ENCODE data around the gene MARCHF6.

Gene MARCHF6

DNA sequence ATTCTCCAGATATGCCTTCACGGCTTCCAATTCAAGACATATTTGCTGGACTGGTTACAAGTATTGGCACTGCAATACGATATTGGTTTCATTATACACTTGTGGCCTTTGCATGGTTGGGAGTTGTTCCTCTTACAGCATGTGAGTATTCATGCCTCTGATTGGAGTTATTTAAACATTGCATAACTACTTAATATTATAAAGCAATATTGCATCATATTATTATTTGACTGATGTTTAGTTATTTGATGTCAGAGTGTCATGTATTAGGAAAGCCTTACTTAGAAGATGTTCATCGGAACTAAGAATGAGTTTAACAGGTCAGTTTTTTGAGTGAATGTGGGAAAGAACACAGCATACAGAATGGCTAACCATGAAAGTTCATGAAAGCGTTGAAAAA lies 28.3 kb downstream of the MARCHF6 start:
- DNase-seq (ENCODE audit: low spot score): no peak

DNA sequence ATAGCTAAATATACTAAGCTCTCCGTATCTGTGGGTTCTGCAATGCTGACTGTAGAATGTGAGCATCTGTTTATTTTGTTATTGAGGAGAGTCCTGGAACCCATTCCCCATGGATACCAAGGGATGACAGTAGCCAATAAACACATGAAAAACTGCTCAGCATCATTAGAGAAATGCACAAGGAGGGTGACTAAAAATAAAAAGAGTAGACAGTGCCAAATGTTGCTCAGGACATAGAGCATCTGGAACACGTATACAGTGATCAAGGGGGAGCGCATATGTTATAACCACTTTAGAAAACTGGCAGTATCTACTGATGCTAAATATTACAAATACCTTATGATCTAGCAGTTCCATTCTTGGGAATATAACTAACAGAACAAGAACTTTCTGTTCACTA lies 31.0 kb downstream of the MARCHF6 start:
- DNase-seq (ENCODE audit: low spot score): no peak

GRCh38 chr5:10387690-10388089 lies 34.2 kb downstream of the MARCHF6 start:
- DNase-seq (ENCODE audit: low spot score): no peak

- DNase-seq (ENCODE audit: low spot score): no peak
These were observed 37.6 kb downstream of the MARCHF6 start for GRCh38 chr5:10391130-10391529.

GRCh38 chr5:10392567-10393328 lies 39.3 kb downstream of the MARCHF6 start:
- DNase-seq (ENCODE audit: low spot score): peak; percentile 14

DNA sequence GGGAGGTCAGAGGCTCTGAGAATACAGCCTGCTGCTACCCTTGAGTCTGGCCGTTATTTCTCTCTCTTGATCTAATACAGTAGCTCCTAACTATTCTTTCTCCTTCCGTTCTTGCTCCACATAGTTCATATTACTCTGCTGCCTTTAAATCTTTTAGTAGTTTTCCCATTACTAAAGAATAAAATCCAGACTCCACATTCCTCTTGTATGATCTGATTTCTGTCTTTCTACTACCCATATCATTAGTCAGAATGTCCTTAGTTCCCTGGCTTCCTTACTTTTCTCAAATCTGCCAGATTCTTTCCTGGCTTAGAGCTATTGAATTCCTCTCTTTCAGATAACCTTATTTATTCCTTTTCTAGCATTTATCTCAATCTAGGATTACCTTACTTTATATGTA lies 40.0 kb downstream of the MARCHF6 start:
- no peak for DNase-seq (ENCODE audit: low spot score)

- DNase-seq (ENCODE audit: low spot score): no peak
These were observed 43.1 kb downstream of the MARCHF6 start for GRCh38 chr5:10396552-10396951.

DNA sequence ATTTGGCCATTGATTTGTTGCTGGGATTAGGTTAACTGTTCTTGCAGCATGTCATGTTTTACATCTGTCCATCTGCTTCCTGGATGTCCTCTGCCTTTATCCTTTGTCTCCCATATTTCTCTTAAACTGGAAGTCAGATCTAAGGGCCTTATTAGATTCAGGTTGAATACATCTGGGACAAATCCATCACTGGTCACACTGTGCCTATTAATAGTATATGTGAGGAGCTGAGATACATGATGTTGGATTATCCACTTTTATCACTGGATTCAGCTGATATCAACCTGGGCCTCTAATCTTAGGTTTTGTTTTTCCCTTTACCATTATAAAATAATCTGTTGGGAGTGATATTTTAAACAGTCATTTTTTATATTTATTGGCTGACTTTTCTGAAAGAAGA lies 46.3 kb downstream of the MARCHF6 start:
- DNase-seq (ENCODE audit: low spot score): no peak

- no peak for DNase-seq (ENCODE audit: low spot score)
These were observed 46.9 kb downstream of the MARCHF6 start for GRCh38 chr5:10400411-10400810.

- DNase-seq (ENCODE audit: low spot score): no peak
These were observed 47.3 kb downstream of the MARCHF6 start for GRCh38 chr5:10400831-10401230.

- DNase-seq (ENCODE audit: low spot score): no peak
These were observed 48.0 kb downstream of the MARCHF6 start for GRCh38 chr5:10401498-10401897.
